OCI-LY3 (cell line): ENCODE measurements around the gene BCR.

Experiments used
- CTCF ChIP-seq: fragments of 200-600, 300-600 bp; sonication (generic); IDR thresholded peaks from 2 replicates; pipeline ENCODE4 v1.5.1; 2014; ENCODE audit warnings: antibody characterized with exemption, low read length, low read depth
- EZH2phosphoT487 ChIP-seq: fragments of 200-600 bp; shearing (Covaris generic); IDR thresholded peaks from 2 replicates; pipeline ENCODE4 v1.6.1; 2018; ENCODE audit warnings: antibody characterized with exemption, mixed run types, low read depth

GRCh38 chr22:23276656-23277582 lies 96.6 kb downstream of the BCR start:
- TF ChIP-seq CTCF (no peak), EZH2phosphoT487 (no peak)
